Raji (cell line): ENCODE data around the gene PRKCA.

Experiments
- POLR2A ChIP-seq: IDR thresholded peaks from 2 replicates; pipeline ENCODE4 v1.6.1; 2011; ENCODE audit warnings: low read depth, low read length, control low read depth; ENCODE audit not compliant: insufficient read depth

The PRKCA gene

DNA sequence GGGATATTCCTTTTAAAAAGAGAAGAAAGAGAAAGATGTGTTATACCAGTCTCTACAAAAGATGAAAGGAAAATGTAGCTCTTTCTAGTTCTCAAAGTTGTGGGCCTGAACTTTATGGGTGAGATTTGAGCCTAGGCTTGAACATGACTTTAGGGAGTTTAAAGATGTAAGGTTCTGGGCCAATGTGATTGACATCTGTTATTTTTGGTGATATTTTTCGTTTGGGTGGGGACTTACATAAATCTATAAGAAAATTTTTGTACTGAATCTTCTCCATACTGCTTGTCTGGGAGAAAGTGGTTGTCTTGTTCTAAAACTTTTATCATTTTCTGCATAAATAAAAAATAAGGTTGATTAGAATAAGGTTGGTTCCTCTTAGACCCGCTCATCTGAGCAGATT is 4.8 kb downstream of the PRKCA start:
- no peak for TF ChIP-seq POLR2A

DNA sequence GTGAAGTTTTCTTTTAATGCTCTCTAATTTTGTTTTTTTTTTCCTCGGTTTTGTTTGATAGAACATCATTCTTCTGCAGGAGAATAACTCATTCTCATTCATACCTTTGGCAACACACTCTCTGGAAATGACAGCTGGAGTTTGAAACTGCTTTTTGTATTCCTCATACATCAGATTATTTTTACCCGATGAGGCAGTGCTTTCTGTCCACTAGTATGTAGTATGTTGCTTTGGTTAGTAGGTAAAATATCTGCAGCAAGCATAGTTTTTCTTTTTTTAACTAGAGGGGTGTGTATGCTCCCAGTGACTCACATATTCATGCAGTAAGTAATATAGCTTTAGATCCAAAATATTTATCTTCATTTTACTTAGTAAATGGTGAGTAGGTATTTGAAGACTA is 6.4 kb downstream of the PRKCA start:
- no peak for TF ChIP-seq POLR2A

DNA sequence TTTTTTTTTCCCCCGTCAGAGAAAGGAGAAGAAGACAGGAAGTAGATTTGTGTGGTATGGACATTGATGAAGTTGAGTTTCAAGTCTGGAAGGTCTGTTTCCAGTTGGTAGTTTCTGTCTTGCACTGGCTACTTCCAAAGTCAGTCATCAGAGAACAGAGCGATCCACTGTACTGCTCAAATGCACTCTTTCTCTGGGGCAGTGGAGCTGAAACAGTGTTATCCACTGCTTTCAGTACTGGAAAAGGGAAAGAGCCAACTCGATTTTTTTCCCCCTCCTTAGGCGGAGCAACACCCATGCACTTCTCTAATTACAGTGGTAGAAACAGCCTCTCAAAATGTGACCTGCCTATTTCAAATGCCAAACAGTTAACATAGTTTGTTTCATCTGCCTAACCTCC is 7.4 kb downstream of the PRKCA start:
- no peak for TF ChIP-seq POLR2A

DNA sequence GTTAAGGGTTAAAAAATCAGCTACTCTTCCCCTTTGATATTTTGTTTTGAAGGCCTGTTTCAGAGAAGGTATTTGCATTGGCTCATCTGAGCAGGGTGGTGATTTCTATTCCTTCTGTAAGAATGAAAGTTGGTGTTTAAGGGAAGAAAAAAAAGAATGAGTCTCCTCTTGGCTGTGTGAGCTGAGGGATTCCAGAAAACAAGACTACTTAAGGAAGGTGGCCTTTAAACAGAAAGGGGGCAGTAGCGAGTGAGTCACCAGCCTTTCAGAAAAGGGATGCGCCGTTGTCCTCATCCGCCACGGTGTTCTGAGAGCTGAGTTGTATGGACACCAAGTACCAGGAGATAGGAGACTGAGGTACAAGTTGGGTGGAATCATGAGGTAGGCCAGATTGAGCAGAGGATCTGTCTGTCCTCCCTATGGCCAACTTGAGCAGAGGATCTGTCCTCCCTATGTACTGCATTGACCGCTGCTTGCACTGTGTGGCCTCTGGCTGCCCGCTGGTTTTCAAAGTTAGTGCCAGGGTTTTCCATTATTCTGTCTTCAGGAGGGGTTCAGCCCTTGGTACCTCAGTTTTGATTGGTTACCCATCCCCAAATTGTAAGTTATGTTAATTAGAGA is 8.2 kb downstream of the PRKCA start:
- no peak for TF ChIP-seq POLR2A

DNA sequence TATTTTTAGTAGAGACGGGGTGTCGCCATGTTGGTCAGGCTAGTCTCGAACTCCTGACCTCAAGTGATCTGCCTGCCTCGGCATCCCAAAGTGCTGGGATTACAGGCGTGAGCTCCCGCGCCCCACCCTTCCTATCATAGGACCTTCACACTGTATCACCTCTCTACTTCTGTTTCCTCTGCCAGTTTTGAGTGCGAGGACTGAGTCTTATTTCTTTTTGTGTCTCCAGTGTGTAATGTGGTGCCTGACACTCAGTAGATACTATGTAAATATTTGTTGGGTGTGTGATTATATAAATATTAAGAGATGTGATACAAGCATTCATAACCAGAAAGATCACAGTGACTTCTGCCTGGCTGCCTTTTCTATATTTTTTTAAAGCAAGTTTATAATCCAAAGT is 10.5 kb downstream of the PRKCA start:
- no peak for TF ChIP-seq POLR2A

DNA sequence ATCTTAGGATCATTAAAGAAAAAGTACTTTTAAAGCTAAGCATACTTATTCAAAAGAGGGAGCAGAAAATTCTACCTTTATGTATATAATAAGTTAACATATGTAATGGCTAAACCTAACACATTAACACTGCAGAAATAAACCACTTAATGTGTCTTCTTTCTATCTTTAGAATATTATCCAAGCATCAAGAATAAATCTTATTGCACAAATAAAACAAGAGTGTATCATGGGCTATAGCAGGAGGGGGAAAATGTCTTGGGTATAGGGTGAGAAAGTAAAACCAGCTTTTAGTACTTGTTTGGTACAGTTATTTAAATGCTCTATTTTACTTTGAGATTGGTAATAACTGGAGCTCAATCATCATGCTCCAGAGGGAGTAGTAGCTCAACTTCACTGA is 10.9 kb downstream of the PRKCA start:
- no peak for TF ChIP-seq POLR2A

DNA sequence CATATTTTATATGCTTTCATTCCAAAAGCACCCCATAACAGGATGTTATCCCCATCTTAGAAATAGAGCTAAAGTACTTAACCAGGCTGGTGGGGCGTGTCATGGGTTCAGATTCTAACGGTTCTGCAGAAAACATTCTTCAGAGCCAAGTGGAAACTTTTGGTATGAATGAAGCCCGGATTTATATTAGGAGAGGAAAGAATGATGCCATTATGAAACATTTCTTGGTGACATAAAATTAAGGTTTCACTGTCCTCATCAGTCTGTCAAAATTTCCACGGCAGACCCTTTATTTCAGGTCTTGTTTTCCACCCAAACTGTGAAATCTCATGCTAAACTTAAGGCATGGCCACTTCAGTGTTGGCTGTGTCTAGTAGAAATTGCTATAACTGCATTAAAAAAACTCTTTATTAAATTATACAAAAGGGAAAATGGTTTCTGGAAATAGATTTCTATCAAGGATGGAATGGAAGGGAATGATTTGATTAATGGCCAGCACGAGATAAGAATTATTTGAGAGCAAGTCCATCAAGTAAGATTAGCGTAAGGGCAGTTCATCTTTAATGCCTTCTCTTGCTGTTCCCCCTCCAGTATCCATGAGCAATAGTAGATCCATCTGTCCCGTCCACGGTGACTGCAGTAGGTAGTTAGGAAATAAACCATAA is 11.7 kb downstream of the PRKCA start:
- no peak for TF ChIP-seq POLR2A

DNA sequence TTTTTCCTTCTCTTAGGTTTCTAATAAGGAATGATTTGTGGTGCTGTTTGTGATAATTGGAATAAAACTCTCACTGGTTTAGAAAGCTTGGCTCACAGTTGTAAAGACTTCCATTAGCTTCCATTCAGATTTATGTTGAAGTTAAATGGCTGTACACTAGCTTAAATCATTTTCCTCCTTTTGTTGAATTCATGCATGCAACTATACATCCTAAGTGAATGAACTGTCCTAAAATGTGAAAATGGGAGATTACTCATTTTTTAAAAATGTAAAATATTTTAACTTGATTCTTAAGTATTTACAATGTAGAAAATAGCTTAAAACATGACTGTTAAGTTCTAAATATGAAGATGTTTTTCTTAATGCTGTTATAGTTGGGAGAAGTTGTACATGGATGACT is 15.2 kb downstream of the PRKCA start:
- TF ChIP-seq POLR2A = no peak

DNA sequence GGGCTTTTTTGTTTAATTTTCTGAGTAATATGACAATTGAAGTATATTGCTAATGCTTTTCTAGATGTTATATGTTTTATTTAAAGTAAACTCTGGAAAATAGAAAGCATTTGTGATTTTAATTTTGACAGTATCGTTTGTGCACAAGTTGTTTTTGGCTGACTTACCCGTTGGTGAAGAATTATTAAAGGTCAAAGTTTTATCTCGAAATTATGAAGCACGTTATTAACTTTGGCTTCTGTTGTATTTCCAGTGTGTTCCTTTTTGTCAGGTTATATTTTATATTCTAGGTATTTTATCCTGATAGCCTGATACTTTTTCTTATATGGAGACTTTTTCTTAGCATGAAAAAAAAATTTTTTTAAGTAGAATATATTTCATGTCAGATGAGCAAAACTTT is 16.8 kb downstream of the PRKCA start:
- no peak for TF ChIP-seq POLR2A

DNA sequence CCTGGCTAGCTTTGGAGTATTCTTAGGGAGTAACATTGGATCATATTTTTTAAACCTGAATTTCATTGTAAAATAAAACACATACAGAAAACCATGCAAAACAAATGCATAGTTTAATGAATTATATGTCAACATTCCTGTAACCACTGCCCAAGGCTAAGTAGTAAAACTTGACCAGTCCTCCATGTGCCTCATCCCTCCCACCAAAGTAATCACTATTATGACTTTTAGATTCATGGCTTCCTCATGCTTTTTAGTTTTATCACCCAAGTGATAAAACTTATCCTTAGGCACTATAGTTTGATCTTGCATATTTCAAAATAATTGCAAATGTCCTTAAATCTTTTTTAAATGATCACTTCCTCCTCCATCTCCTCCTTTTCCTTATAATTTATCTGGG is 20.4 kb downstream of the PRKCA start:
- no peak for TF ChIP-seq POLR2A

DNA sequence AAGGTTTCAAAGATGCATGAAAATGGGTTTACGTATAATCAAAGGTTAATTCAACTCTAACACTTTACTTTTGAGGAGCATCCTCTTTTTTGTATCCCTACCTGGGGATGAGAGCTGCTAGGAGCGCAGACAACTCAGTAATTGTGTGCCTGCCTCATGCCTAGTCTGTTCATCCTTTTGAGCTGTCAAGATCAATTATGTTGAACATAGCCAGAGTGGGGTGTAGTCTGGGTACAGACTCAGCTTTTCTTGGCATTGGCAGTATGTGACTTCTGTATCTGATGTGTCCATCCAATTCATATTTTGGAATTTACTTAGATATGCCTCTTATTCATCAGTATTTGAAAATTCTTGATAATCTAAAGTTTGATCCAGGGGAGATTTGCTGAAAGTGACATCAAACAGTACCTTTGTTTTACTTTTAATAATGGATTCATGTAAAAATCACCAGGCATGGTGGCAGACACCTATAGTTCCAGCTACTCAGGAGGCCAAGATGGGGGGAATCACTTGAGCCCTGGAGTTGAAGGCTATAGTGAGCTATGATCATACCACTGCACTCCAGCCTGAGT is 24.1 kb downstream of the PRKCA start:
- no peak for TF ChIP-seq POLR2A

DNA sequence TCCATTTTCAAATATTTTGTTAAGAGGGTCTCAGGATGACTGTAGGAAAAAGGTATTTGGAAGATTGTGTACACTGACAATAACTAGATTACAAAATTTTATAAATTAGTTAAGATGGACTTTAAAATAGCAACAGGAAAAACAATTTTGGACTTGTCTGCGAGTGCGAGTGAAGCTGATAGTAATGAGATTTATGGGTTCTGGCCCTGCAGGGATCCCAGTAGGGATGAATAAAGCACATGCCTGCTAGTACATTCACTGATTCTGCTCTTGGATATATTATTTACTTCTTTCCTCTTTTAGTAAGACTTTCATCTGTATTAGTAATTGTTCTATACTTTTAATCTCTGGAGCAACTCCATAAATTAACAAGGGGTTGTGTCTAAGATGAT is 28.2 kb downstream of the PRKCA start:
- no peak for TF ChIP-seq POLR2A

DNA sequence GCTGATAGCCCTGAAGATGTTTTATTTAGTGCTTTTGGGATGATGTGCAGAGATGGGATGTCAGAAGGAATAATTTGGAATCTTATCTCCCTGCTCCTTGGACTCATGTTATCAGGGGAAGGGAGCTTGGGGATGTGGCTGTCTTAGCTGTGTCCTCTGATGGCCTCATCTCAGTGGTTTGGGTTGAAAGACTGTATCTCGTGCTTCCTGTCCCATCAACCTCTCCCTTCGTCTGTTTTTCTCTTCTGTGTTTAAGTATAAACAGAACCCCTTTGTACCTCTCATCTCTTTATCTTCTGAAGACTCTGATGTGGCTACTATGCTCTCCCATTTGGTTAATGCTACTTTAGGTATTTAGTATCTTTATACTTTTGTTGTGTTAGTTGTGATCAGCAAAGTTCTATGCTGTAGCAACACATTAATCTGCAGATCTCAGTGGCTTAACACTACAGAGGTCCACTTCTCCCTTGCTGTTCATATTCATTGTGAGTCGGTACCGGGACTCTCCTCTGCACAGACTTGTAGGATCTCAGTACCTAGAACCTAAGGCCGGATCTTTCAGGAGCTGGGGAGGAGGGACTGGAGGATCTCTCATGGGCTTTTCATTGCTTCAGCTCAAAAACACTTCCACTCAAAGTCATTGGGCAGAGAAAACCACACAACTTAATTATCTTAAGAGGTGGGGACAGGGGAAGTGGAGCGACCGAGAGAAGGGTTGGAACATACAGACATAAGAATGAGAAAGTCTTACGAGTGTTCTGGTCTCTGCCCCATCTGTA is 28.8 kb downstream of the PRKCA start:
- TF ChIP-seq POLR2A = no peak

DNA sequence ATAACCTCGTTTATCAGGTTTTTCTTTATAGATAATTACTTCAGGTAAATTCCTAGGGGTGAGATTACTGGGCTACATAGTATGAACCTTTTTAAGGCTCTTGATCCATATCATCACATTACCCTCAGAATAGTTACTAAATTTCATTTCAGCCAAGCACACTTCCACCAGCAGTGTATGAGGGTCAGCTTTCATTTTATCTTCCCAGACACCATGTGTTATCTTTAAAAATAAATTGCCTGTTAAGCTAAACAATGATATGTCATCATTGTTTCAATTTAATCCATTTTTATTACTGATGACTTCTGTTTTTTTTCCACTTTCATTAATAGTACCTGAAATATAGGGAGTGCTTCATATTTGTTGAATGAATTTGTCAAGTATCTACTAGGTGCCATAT is 33.4 kb downstream of the PRKCA start:
- no peak for TF ChIP-seq POLR2A

DNA sequence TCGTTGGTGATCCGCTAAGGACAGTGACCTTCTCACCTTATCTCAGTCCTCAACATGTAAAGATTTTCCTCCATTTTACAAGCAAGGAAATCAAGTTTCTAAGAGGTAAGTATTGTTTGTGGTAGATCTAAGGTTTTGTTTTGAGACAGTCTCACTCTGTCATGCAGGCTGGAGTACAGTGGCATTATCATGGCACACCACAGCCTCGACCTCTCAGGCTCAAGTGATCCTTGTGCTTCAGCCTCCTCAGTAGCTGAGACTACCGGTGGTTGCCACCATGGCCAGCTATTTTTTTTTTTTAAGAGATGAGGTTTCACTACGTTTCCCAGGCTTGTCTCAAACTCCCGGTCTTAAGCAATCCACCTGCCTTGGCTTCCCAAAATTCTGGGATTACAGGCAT is 34.9 kb downstream of the PRKCA start:
- no peak for TF ChIP-seq POLR2A
